ENCODE data around the gene ACKR2. TPM values are rescaled to one million over a fixed set of nuclear protein-coding genes. Genes with fewer than 3 reads are reported as not detected.
"Not testable (repeated sequence)": the region's sequence is repeated elsewhere in the genome, so short reads cannot be mapped to it uniquely, and the experiment has no call there.

ACKR2 gene
- total and polyA plus RNA-seq, 2 experiments from 2014 or later = 0.15 to 2.8 TPM

DNA sequence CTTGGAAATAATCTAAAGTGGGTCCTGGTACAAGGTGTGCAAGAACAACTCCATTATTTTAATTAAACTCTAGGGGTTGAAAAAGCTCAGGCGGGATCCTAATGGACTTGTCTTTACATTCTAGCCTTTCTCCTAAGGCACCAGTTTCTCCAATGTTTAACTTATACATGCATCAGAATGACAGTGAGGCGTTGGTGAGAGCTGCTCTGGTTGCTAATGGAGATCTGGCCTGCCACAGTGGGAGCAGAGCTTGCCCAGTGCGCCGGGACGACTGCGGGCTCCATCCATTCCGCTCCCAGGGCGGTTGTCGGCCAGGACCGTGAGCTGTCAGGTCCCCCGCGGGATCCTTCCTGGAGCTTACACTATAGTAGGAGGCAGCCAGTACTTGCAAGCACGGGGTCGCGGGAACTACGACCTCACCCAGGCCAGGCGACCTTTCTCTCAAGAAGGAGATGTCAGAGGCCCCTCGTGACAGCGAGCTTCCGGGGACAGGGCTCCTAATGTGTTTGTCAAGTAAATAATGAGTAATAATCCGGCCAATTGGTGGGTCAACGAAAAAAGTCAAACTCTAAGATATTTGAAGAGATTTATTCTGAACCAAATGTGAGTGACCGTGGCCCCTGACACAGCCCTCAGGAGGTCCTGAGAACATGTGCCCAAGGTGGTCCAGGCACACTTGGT lies 4.0 kb upstream of the ACKR2 start:
- TF ChIP-seq, protein P1, sequence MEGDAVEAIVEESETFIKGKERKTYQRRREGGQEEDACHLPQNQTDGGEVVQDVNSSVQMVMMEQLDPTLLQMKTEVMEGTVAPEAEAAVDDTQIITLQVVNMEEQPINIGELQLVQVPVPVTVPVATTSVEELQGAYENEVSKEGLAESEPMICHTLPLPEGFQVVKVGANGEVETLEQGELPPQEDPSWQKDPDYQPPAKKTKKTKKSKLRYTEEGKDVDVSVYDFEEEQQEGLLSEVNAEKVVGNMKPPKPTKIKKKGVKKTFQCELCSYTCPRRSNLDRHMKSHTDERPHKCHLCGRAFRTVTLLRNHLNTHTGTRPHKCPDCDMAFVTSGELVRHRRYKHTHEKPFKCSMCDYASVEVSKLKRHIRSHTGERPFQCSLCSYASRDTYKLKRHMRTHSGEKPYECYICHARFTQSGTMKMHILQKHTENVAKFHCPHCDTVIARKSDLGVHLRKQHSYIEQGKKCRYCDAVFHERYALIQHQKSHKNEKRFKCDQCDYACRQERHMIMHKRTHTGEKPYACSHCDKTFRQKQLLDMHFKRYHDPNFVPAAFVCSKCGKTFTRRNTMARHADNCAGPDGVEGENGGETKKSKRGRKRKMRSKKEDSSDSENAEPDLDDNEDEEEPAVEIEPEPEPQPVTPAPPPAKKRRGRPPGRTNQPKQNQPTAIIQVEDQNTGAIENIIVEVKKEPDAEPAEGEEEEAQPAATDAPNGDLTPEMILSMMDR (IDR thresholded peaks at IDR 0.05; ENCODE audit: low read depth, low read length) = no peak
- Histone ChIP-seq H3K4me3 (peak overlapping the region; percentile 44), H3K27ac (peak overlapping the region; percentile 90), H3K9me3 (ENCODE audit: low read depth) (no peaks in the 10 kb centered on the region), H3K27me3 (no peaks in the 10 kb centered on the region), H3K4me1 (ENCODE audit: low read depth) (peaks cover 31% of the 10 kb centered on the region), H3K36me3 (no peaks in the 10 kb centered on the region)
- DNase-seq (ENCODE audit: low read depth in 1 of 2, low spot score in 1 of 2) = peak; percentile 20 to 62

DNA sequence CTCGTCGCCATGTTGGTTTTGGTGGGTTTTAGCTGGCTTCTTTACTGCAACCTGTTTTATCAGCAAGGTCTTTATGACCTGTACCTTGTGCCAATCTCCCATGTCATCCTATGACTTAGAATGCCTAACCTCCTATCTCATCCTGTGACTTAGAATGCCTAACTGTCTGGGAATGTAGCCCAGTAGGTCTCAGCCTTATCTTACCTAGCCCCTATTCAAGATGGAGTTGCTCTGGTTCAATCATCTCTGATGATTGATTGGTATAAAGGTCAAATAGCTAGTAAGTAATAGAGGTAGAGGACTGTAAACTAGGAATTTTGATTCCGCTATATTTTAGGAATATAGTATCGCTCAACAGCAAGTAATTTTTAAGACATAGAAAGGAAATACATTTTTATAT lies 1.3 kb upstream of the ACKR2 start:
- no peak for DNase-seq (ENCODE audit: low read depth in 1 of 2, low spot score in 1 of 2)
- no peaks in the 10 kb centered on the region for H3K9me3 ChIP-seq (ENCODE audit: low read depth)
- no peaks in the 10 kb centered on the region for H3K36me3 ChIP-seq
- no peak overlapping the region for H3K4me3 ChIP-seq
- peaks cover 22% of the 10 kb centered on the region for H3K4me1 ChIP-seq (ENCODE audit: low read depth)
- TF ChIP-seq, protein P1 (IDR thresholded peaks at IDR 0.05; ENCODE audit: low read depth, low read length) = no peak
- H3K27me3 ChIP-seq = no peaks in the 10 kb centered on the region
- no peak overlapping the region for H3K27ac ChIP-seq

DNA sequence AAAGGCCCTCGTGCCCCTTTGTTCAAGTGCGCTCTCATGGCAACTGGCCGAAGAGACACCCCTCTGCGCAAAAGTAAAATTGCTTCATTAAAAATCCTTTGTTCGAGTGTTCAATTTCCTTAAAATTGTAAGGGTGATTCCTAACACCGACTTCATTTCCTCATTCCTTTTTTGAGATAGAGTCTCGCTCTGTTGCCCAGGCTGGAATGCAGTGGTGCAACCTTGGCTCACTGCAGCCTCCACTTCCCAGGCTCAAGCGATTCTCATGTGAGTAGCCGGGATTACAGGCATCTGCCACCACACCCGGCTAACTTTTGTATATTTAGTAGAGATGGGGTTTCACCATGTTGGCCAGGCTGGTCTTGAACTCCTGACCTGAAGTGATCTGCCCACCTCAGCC lies 1.5 kb downstream of the ACKR2 start:
- not testable (repeated sequence) for H3K36me3 ChIP-seq; H3K9me3 ChIP-seq (ENCODE audit: low read depth); DNase-seq (ENCODE audit: low read depth in 1 of 2, low spot score in 1 of 2); H3K27me3 ChIP-seq; H3K4me3 ChIP-seq
- peak overlapping the region; percentile 94 for H3K27ac ChIP-seq
- peaks cover 44% of the 10 kb centered on the region for H3K4me1 ChIP-seq (ENCODE audit: low read depth)

DNA sequence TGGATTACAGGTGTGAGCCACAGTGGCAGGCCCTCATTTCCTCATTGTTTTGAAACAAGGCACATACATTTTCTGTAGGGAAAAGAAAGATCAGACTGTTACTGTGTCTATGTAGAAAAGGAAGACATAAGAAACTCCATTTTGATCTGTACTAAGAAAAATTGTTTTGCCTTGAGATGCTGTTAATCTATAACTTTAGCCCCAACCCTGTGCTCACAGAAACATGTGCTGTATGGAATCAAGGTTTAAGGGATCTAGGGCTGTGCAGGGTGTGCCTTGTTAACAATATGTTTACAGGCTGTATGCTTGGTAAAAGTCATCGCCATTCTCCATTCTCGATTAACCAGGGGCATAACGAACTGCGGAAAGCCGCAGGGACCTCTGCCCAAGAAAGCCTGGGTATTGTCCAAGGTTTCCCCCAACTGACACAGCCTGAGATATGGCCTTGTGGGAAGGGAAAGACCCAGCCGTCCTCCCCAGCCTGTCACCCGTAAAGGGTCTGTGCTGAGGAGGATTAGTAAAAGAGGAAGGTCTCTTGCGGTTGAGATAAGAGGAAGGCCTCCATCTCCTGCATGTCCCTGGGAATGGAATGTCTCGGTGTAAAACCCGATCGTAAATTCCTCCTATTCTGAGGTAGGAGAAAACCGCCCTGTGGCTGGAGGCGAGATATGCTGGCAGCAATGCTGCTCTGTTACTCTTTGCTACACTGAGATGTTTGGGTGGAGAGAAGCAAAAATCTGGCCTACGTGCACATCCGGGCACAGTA lies 2.1 kb downstream of the ACKR2 start:
- not testable (repeated sequence) for H3K9me3 ChIP-seq (ENCODE audit: low read depth); H3K4me3 ChIP-seq; H3K27me3 ChIP-seq; H3K36me3 ChIP-seq
- peak; percentile 36 to 38 for DNase-seq (ENCODE audit: low read depth in 1 of 2, low spot score in 1 of 2)
- Histone ChIP-seq H3K4me1 (ENCODE audit: low read depth) (peaks cover 50% of the 10 kb centered on the region), H3K27ac (peak overlapping the region; percentile 94)

DNA sequence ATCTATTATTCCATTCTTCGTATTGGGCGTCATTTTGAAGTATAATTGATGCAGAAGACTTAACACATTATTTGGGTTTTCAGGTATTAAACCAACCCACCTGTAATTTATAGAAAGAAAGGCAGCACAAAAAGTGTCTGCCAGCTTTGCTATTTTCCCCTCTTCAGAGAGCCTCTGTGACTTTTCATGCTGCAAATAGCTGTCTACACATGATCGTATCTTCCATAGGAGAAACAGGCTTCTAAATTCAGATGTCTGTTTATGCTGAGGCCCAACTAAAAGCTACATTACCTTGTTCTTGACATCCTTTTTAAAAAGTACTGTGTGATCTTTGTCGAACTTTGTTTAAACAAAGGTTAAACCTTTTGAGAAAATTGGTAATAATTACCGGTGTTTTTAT lies 5.0 kb downstream of the ACKR2 start:
- Histone ChIP-seq H3K36me3 (no peaks in the 10 kb centered on the region), H3K27me3 (no peaks in the 10 kb centered on the region), H3K27ac (peak overlapping the region; percentile 91), H3K9me3 (ENCODE audit: low read depth) (no peaks in the 10 kb centered on the region), H3K4me1 (ENCODE audit: low read depth) (peaks cover 52% of the 10 kb centered on the region), H3K4me3 (no peak overlapping the region)
- peak in 1 of 2 donors; percentile 51 for DNase-seq (ENCODE audit: low read depth in 1 of 2, low spot score in 1 of 2)
- TF ChIP-seq, protein P1 (IDR thresholded peaks at IDR 0.05; ENCODE audit: low read depth, low read length) = no peak

DNA sequence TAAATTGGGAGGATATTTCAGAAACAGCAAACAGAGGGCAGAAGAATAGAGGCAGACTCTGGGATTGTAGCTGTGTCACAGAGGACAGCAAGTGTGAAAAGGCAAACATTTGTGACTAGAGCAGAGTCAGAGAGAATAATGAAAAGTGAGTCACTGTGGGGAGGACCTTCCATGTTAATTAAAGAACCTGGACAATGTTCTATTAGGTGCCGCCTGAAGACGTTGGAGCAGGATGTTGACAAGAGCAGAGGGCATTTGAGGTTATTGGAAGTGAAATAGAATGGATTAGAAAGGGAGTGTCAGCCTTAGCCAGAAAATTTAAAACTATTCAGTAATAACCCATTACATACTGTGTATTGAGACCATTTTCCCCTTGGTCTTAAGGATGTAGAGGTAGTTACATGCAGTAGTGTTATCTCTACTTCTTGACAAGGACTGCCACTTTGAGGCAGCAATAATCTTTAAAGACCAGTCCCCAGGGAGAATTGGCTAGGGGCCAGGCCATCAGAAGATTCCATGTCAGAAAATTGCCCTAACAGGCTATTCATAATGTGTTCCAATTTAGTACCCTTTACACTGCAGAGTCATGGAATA lies 5.8 kb downstream of the ACKR2 start:
- Histone ChIP-seq H3K36me3 (no peaks in the 10 kb centered on the region), H3K4me1 (ENCODE audit: low read depth) (peaks cover 55% of the 10 kb centered on the region), H3K27me3 (no peaks in the 10 kb centered on the region), H3K27ac (peak overlapping the region; percentile 91), H3K9me3 (ENCODE audit: low read depth) (no peaks in the 10 kb centered on the region), H3K4me3 (no peak overlapping the region)
- peak in 1 of 2 donors; percentile 45 for DNase-seq (ENCODE audit: low read depth in 1 of 2, low spot score in 1 of 2)
- TF ChIP-seq, protein P1 (IDR thresholded peaks at IDR 0.05; ENCODE audit: low read depth, low read length) = no peak

Data from cardiac muscle cell (in vitro differentiated cells and primary cell).